GM21576 (cell line): ENCODE measurements around the gene COL15A1.
"Not testable (repeated sequence)": the region's sequence is repeated elsewhere in the genome, so short reads cannot be mapped to it uniquely, and the experiment has no call there.

Experiments used
- ATAC-seq: cut with Tn5 transposase; IDR thresholded peaks from one replicate; pipeline ENCODE4 v1.9.1; 2021; ENCODE audit warnings: mild to moderate bottlenecking, moderate library complexity; ENCODE audit not compliant: unreplicated experiment

The COL15A1 gene

DNA sequence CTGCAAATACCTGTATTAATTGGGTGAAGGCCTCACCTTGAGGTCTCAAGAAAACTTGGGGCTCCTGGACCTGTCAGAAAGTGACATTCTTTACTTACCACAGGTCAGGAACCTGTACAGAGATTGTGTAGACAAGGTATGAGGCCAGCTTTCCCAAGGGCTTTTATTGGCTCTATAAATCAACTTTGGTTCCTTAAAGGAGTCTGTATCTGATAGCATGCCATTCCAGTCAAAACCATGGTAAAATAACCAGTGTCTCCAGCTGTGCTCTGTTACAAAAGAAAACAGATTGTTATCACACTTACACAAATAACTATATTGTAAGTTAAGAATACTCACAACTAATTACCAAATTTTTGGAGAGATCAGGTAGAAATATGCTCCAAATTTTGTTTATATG, 64.5 kb downstream of the COL15A1 start:
- ATAC-seq, result no peak

GRCh38 chr9:99010393-99010792, 66.7 kb downstream of the COL15A1 start:
- ATAC-seq, result not testable (repeated sequence)

DNA sequence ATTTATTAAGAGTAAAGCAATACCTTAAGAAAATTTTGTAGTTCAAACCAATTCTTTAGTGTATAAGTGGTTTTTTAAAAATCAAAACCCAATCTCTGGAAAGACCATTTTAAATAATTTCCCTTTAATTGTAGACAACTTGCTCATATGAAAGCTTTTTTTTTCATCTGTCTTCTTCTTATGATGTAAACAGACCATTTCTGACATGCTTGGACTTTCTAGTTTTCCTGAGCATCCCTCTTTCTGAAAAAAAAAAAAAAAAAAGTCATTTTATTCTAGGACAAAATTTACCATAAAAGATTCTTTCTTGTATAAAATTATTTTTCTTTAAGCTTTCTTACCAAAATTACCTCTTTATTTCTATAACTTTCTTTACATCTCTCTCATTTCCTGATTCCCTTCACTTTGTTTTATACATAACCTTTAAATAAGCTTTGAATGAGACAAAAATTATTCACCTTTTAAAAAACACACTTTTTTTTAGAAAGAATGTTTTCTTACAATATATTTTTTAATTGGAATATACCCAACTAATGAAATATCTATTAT, 67.5 kb downstream of the COL15A1 start:
- no peak for ATAC-seq

- ATAC-seq, result no peak
Measured at GRCh38 chr9:99012957-99013512, 69.3 kb downstream of the COL15A1 start.

DNA sequence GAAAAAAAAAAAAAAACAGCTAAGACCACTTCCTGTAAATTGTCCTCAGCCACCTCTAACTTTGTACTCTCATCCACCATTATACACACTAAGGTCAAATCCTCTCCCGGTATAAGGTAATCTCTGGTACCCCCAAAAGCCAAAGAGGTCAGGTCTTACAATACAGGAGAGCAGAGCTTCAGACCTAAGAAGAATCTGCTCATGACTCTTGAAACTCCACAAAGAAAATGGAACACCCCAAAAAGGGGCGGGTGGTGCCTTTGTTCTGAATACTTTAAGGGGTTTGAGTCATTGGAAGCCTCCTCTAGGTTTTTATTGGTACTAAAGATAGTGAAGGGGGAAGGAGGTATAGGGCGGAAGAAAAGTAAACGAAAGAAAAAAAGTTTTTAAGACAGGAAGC, 69.8 kb downstream of the COL15A1 start:
- ATAC-seq, result no peak

DNA sequence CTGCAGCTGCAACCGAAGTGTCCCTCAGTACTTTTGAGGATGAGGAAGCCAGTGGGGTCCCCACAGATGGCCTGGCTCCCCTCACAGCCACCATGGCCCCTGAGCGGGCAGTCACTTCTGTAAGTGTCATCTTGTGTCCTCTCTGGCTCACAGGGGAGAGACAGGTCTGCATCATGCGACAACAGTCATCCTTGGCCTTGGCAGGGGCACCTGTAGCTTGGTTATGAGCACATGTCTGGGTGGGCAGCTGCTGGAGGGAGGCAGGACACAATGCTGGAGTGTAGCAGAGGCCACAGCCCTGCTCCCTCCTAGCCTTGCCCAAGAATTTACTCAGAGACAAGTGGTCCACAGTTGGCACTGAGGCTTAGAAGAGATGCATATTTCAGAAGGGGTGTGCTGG, 71.7 kb downstream of the COL15A1 start:
- ATAC-seq, result no peak

- no peak for ATAC-seq
Measured at GRCh38 chr9:99015890-99016289, 72.2 kb downstream of the COL15A1 start.

DNA sequence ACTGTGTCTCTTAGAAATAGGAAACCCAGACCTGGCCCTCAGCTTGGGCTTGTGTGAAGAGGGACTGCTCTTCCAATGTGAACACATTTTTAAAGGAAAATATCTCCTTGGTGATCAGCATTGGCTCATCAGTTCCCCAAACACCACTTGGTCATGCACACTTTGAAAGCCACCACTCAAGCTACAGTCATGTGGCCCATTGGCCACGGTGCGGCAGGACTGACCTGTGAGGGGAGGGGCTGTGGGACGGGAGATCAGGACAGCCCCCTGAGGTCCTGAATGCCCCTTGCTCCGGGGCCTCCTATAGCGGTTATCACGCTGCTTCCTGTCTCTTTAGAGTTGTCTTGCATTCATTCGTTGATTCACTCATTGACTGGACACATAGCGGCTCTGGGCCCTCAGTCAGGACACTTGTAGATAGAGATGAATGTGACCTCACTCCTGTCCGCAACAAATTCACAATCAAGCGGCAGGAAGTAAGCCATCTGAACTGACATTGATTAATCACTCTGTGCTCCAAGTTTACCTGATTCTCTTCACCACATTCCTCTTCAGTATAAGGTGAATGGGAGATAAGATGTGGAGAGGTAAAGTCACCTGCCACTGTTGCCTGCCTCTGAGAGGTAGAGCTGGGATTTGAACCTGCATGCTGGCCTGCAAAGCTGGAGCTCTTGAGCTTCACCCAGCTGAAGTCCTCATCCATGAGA, 73.1 kb downstream of the COL15A1 start:
- ATAC-seq, result no peak

DNA sequence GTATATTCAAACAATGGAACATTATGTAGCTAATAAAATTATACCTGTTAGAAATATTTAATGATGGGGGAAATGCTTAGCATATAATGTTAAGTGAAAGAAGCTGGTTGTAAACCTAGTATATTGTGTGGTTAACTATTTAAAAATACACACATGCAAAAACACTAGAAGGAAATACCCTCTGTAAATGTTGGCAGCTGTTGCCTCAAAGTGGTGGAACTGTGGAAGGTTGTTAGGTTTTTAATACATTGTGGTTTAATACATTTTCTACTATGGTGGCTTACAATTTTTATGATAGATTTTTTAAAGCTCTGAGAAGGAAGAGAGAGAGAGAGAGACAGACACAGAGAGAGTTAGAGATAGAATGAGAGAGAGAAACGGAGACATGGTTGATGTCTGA, 74.9 kb downstream of the COL15A1 start:
- no peak for ATAC-seq

DNA sequence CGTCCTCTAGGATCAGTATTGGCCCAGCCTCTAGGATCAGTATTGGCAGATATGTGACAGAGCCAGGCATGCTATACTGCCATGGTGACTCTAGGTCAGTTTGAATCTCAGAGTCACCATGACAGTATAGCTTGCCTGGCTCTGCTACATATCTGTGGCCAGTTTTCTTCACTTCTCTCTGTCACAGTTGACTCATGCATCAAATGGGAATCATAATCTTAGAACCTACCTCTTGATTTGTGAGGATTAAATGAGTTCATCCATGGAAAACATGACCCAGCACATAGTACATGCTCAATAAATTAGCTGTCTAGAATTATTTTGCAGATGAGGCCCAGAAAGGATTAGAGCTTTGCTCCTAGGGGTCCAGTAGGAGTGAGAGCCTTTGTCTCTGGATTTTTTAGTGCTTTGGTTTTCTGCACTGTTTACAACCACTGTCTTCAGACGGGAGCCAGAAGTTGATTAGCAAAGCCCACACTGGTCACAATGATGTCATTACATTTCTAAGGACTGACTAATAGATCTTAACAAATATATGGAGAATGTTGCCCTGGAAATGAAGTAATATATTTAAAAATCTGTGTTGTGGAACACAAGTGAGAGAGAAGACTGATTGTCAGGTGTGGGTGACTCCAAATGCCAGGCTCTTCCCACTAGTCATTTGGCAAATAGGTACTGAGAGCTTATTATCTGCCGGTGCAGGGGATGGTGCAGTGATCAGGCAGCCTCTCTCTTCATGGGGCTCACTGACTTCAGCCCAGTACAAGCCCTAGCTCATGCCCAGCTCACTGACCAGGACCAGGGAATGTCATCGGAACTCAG, 76.0 kb downstream of the COL15A1 start:
- no peak for ATAC-seq

GRCh38 chr9:99020786-99021436, 77.2 kb downstream of the COL15A1 start:
- ATAC-seq, result no peak

DNA sequence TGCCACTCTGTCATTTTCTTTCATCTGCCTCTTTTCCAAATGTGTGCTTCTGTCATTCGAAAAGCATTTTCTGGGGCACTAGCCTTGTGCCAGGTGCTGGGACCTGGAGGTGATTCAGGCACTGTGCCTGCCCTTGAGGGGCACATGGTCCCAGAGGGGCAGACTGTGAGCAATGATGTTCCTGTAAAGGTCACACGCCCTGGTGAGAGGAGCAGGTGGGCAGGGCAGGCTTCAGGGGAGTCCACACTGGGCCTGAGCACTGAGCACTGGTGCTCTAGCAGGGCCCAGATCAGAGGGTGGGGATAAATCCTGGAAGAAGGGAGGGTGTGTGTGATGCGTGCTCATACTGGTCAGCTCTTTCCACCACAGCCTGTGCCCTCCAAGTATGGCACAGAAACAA, 77.8 kb downstream of the COL15A1 start:
- no peak for ATAC-seq

- no peak for ATAC-seq
Measured at GRCh38 chr9:99023231-99023630, 79.5 kb downstream of the COL15A1 start.

GRCh38 chr9:99023831-99024230, 80.1 kb downstream of the COL15A1 start:
- ATAC-seq, result no peak

DNA sequence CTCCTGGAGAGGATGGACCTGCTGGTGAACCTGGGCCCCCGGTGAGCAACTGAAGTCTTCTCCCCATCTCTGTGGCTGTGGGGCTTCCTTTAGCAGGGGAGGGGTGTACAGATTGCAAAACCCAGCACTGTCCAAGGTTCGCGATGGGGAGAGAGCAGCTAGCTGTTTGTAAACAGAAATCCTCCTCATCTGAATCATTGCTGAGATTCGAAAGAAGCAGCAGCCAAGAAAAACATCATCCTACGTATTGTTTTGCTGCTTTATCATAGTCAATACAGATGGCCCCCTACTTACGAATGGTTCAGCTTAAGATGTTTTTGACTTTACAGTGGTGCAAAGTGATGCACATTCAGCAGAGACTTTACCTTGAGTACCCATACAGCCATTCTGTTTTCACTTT, 81.3 kb downstream of the COL15A1 start:
- ATAC-seq, result no peak

DNA sequence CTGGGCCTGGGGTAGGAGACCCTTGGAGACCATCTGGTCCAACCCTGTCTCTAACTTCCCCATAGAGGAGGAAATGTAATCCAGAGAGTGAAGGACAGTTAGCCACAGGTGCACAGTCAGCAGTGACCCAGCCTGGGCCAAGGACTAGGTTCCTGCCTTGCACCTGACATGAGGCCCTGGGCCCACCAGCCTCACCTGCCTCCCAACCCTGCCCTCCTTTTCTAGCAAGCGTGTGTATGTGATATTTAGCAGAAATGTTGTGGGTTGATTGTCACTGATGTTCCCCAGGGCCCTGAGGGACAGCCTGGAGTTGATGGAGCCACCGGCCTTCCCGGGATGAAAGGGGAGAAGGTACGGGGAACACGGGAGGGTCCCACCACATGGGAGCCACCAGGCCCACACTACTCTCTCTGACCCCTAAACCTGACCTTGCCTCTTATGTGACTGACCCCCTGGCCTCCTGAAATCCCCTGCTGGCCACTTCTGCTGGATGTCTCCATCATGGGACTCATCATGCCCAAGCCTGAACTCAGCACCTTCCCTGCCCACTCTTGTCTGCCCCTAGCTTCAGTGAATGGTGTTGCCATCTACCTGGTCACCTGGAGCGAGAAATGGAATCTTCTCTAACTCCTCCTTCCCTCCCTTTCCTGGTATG, 82.0 kb downstream of the COL15A1 start:
- no peak for ATAC-seq

DNA sequence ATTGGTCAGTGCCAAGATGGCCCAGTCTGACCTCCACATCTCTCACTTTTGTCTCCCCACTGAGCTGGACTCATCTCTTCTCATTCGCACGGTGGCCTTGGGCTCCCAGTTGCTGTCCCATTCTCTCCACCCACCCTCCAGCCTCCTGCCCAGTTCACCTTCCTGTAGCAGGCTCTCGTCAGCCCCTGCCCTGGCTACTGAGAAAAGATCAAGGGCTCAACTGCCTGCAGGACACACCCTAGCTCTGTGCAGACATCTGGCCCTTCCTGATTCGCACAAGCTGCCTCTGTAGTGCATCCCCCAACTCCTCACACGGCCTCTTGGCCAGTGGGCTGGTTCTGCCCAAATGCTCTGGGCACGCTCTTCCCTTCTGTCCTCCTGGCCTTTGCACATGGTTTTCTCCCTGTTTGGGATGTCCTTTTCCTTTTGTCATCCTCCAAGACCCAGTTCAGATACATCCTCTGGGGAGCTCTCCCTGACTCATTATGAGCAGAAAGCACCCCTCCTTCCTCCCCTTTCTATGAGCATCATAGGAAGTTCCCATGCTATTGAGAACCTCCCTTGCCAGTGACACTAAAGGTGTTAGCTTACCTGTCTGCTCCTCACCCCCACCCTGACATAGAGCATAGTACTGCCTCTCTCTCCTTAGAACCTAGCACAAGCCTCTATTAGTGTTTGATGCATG, 82.7 kb downstream of the COL15A1 start:
- ATAC-seq, result no peak

DNA sequence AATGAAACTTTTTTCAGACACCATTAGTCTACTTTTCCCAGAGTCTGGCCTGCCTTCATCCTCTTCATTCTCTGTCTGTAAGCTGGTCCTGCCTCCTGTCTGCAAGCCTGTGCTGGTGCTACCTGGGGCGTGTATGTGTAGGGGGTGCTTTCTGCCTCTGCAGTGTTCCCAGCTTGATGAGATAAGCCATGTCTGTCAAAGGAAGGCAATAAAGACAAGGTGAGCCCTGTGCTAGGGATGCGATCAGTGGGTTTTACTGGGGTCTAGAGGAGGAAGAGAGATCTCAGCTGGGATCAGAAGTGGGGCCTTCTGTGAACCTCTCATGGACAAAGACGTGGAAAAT, 83.2 kb downstream of the COL15A1 start:
- ATAC-seq, result no peak

- no peak for ATAC-seq
Measured at GRCh38 chr9:99027443-99027842, 83.7 kb downstream of the COL15A1 start.

DNA sequence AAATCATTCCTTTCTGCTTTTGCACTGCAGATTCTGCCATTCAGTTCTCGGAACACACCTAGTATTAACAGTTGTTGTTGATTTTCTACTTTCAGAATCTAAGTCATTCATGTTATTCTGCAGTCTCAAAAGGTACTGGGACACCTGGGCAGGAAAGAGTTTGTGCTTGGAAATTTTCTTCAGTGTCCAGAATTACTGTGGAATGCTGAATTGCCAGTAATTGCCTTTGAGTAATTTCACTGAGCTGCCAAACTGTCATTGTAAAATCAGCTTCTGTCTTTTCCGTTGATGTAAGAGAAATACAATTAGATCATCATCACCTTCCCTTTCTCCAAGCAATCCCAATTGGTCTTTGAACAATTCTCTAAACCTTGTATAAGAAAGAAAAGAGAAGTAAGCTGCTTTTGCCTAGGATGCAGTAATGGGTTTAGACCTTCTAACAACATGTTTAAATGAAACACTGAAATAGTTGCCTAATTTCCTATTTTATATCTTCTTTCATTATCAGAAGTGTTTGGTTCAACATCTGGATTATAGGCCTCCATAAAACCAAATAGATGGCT, 85.5 kb downstream of the COL15A1 start:
- ATAC-seq, result no peak
